Keratinocyte (primary cell): ENCODE measurements around the gene TRIML1.

Source experiments
- EZH2 ChIP-seq: IDR thresholded peaks from one replicate; pipeline ENCODE4 v1.6.1; 2012; ENCODE audit warnings: inconsistent platforms, mild to moderate bottlenecking, low read length, moderate library complexity
- TF ChIP-seq, protein P1 (sequence below), 3 experiments: IDR thresholded peaks in 1 of 3; conservative IDR thresholded peaks in 1 of 3; optimal IDR thresholded peaks in 1 of 3; 2 replicates in 2 of 3; 3 replicates in 1 of 3; pipeline versions ENCODE3 to v1.5.1; 2011; ENCODE audit warnings: low read length in 3 of 3, mild to moderate bottlenecking in 3 of 3, moderate library complexity in 2 of 3, control low read depth in 1 of 3, inconsistent platforms in 1 of 3; ENCODE audit not compliant: insufficient read depth in 2 of 3; ENCODE audit errors: extremely low read depth in 1 of 3

DNA sequence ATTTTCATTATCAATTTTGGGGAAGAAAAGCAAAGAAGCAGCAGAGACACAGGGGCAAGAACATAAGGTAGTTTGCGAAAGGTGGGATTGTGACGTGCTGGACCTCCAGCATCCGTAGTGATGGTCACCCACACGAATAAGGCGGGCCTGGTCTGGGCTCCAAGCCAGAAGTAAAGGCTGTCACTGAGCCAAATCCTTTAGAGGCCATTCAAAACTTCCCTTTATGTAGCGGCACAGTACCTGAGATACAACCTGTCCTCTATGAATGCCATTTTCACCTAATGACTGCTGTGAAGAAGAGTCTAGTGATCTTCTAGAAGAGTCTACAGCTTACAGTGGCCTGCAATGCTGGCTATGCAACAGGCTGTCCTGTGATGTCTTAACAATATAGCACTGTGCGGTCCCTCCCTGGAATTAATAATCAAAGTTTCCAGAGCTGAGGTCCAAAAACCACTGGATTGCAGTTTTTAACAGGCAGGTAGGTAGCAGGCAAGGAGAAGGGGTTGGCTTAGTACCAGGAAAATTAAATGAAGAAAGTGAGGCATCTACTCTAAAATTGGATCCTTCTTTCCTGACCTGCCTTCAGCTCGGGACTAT lies 56.2 kb downstream of the TRIML1 start:
- TF ChIP-seq, protein P1, sequence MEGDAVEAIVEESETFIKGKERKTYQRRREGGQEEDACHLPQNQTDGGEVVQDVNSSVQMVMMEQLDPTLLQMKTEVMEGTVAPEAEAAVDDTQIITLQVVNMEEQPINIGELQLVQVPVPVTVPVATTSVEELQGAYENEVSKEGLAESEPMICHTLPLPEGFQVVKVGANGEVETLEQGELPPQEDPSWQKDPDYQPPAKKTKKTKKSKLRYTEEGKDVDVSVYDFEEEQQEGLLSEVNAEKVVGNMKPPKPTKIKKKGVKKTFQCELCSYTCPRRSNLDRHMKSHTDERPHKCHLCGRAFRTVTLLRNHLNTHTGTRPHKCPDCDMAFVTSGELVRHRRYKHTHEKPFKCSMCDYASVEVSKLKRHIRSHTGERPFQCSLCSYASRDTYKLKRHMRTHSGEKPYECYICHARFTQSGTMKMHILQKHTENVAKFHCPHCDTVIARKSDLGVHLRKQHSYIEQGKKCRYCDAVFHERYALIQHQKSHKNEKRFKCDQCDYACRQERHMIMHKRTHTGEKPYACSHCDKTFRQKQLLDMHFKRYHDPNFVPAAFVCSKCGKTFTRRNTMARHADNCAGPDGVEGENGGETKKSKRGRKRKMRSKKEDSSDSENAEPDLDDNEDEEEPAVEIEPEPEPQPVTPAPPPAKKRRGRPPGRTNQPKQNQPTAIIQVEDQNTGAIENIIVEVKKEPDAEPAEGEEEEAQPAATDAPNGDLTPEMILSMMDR (optimal IDR thresholded peaks at IDR 0.05 in 1 of 3, IDR thresholded peaks at IDR 0.05 in 1 of 3, conservative IDR thresholded peaks at IDR 0.05 in 1 of 3; ENCODE audit: extremely low read depth in 1 of 3, insufficient read depth in 2 of 3, low read length in 3 of 3) = no peak
- TF ChIP-seq EZH2 = no peak
